Hypothalamus (tissue), 51 donors: ENCODE data around the gene NOL11.
"Not testable (repeated sequence)": the region's sequence is repeated elsewhere in the genome, so short reads cannot be mapped to it uniquely, and the experiment has no call there.

Source experiments
- DNase-seq, 51 donors: peaks; one replicate each; lab custom pipeline; 2025; lab: John Stamatoyannopoulos, UW

The NOL11 gene

DNA sequence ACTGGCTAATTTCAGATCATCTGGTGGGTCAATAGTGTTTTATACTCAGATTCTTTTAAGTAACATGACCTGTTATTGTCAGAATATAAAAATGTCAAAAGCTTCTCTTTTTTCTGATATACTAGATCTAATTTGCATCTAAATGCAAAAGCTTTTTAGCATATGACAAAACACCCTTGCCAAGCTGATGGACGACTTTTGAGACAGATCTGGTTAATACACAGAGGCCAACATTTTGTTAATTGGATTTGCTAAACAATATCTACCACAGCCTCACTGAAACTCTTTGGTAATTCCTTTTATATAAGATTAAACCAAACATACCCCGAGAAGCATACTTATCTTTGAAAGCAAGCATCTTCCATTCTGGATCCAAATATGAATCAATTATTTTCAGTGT, 10.3 kb upstream of the NOL11 start:
- no peak for DNase-seq

DNA sequence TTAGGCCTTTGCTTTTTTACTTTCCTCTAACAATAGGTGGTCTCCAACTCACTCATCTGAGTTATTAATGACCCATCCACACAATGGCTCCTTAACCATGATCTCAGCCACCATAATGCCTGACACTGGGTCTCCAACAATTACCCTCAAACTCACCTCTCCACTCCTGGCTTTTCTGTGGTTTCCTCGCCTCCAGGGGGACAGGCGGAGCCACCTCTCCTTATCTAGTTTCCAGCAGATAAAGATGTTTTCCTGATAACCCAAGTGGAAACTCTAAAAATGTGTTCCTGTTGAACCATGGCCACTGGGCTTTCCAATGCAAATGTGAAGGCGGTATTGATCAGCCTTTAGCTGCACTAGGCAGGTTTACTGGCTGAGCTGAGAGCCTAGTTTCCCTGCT, 9.4 kb upstream of the NOL11 start:
- DNase-seq, result no peak

DNA sequence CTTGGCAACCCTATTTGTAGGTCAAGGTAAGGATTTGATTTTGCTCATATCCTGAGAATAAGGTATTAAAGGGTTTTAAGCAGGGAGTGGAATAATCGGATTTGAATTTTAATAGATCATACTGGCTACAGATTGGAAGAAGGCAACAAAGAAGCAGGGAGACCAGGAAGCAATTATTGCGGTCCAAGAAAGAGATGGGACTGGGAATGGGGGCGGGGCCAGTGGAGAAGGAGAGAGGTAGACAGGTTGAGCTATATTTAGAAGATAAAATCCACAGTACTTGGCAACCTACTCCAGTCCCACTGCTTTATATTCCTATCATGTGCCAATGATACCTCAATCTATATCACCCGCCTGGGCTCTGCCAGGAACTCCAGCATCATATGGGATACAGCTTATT, 5.8 kb upstream of the NOL11 start:
- DNase-seq, result no peak

DNA sequence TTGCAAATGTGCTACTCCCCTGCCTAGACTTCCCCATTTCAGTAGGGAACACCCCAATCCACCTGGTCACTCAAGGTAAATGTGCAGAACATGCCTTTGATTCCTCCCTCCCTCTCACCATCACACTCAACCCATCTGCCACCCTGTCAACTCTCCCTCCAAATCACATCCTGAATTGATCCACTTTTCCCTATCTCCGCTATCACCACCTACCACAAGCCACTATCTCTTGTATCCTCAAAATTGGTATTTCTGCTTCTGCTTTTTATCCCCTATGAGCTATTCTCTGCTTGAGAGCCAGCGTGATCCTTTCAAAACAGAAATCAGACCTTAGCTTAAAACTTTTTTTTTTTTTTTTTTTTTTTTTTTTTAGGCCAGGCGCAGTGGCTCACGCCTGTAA, 5.4 kb upstream of the NOL11 start:
- no peak for DNase-seq

DNA sequence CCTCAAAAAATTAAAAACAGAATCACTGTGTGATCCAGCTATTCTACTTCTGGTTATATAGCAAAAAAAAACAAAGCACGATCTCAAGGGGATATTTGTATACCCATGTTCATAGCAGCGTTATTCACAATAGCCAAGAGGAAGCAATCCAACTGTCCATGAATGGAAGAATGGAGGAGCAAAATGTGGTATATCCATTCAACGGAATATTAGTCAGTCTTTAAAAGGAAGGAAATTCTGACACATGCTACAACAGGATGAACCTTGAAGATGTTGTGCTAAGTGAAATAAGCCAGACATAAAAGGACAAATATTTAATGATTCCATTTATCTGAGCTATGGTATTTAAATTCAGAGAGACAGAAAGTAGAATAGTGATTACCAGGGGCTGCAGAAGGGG, 4.6 kb upstream of the NOL11 start:
- no peak for DNase-seq

DNA sequence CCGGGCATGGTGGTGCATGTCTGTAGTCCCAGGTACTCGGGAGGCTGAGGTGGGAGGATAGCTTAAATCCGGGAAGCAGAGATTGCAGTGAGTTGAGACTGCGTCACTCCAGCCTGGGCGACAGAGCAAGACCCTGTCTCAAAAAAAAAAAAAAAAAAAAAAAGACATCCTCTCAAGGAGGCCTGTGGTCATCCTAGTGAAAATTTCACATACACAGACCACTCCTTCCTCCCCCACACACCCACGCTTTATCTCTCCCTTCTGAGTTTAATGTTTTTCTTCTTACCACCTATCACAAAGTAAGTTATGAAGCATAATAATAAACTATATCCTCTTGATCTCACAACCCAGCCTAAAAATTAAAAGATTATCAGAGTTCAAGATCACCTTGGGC, 1.3 kb upstream of the NOL11 start:
- no peak for DNase-seq

DNA sequence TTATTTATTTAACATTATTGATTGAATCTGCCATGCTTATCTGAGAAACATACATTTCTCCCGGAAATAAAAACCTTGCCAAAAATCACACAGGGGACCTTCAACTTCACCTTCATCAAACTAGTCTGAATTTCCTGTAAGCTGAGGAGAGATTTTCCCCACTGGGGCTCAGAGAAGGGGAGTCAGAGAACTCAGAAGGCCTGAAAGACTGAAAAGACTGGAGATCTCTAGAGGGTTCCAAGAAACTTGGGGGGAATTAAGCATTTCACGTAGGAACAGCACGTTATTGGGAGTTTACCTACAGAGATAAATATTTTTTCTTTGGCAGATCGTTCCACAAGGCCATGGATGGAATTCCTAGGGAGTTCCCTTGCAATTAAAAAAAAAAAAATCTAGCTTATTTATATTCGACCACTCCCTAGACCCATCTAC, 528 bp upstream of the NOL11 start:
- DNase-seq, result no peak

DNA sequence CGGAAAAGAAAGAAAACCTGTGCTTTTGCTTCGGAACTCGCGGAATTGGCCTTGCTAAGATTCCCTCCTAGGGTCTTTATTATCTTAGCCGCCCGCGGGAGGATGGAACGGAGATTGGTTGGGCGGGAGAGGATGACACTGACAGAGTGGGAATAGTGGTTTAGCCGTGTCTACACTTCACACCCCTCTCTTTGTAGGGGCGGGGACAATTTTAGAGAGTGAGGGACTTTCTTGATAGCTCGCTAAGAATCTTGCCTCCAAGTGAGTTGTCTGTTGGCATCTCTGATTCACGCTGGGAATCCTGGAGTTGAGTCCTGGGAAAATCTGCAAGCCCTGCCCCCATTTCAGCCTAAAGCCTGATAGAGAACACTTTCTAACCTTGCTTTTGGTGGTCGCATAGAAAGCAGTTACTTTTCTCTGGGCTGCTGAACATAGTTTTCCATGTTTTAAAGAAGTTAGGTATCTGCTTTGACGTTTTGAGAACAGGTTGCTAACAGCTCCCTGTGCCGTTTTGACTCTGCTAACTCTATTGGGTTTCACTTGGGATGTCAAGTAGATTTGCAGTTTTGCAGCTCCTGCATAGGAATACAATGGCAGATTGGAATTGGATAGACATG, 697 bp downstream of the NOL11 start:
- peak in 4 of 51 donors; percentile 25 to 58 (median 52) for DNase-seq

DNA sequence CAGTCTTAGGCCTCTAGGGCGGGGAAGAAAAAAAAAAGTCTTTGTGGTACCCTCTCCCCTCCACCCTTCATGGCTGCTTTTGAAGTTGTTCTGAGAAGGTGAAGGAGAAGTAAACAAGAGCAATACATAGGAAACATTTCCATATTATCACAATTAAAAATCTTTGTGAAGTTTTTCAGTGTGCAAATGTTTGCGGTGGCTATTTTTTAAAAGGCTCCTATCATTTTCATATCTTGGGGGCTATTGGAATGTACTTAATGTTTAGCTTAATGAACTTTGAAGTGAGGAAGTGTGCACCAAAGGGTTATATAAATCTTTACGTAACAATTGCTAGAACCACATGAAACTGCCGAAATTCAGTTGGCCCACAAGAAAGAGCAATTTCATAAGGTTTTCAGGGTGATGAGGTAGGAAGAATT, 7.6 kb downstream of the NOL11 start:
- no peak for DNase-seq

DNA sequence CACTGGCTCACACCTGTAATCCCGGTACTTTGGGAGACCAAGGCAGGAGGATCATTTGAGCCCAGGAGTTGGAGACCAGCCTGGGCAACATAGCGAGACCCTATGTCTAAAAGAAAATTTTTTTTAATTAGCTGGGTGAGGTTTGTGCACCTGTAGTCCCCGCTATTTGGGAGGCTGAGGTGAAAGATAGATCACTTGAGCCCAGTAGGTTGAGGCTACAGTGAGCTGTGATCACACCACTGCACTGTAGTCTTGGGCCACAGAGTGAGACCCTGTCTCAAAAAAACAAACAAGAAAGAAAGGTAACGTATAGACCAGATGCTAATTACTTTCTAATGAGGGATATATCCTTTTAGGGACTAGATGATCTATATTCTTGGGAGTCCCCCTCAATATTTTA, 8.1 kb downstream of the NOL11 start:
- DNase-seq, result no peak

DNA sequence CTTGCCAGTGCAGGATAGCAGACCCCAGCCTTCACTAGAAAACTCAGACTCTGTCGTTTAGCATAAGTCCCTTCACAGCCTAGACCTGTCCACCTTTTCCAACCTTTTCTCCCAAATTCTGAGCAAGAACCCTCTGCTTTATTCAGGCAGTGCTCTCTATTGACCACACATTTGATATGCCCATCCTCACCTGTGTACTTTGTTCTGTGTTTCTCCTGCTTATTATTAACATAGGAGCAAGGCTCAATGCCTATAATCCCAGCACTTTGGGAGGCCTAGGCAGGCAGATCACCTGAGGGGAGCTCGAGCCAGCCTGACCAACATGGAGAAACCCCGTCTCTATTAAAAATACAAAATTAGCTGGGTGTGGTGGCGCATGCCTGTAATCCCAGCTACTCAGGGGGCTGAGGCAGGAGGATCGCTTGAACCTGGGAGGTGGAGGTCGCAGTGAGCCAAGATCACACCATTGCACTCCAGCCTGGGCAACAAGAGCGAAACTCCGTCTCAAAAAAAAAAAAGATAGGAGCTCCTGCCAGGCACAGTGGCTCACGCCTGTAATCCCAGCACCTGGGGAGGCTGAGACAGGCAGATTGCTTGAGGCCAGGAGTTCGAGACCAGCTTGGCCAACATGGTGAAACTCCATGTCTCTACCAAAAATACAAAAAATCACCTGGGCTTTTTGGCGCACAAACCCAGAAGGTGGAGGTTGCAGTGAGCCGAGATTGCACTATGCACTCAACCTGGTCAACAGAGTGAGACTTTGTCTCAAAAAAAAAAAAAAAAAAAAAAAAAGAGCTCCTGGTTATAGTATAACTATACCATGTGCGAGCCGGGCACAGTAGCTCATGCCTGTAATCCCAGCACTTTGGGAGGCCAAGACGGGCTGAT, 9.7 kb downstream of the NOL11 start:
- not testable (repeated sequence) for DNase-seq

DNA sequence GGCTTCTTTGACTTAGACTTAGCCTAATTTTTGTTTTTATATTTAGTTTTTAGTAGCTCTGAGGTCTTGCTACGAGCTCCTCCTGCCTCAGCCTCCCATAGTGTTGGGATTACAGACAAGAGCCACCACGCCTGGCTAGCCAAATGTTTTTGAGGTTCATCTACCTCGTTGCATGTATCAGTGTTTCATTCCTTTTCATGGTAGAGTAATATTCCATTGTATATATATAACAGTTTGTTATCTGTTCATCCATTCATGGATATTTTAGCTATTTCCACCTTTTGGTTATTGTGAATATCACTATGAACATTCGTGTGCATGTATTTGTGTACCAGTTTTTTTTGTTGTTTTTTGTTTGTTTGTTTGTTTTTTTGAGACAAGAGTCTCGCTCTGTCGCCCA, 12.2 kb downstream of the NOL11 start:
- no peak for DNase-seq

DNA sequence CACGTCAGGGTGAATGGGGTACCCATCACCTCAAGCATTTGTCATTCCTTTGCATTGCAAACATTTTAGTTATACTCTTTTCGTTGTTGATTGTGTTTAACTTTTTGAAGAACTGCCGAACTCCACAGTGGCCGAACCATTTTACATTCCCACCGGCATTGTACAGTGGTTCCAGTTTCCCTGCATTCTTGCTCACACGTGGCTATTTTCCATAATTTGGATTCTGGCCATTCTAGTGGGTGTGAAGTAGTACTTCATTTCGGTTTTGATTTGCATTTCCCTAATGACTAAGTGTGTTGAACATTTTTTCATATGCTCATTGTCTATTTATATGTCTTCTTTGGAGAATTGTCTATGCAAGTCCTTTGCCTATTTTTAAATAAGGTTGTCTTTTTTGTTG, 13.0 kb downstream of the NOL11 start:
- DNase-seq, result no peak

DNA sequence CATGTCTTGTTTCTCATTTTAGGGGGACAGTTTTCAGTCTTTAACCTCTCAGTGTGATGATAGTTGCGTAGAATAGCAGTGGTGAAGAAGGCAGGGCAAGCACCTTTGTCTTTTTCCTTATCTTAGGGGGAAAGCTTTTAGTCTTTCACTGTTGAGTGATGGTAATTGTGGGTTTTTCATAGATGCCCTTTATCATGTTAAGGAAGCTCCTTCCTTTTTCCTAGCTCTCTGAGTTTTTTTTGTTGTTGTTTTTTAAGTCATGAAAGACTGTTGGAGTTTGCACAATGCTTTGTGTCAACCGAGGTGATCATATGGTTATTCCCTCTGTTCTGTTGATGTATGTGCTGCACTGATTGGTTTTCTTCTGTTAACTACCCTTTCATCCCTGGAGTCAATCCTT, 15.7 kb downstream of the NOL11 start:
- no peak for DNase-seq

DNA sequence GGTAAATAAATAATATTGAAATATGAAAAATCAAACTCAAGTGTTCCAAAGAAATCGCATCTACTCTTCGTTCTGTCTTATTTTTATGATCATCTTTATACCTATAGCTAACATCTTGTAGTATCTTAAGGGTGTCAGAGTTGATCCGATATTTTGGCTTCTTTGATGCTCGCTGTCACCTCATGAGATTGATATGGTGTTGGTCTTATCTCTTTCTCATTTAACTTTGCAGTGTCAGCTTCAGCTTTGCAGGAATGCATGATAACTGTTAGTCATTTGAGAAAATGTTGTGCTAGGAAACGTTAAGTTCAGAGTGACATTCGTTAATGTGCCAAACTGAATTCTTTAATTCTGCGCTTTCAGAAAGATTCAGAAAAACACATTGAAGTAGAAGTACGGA, 19.4 kb downstream of the NOL11 start:
- DNase-seq, result no peak

DNA sequence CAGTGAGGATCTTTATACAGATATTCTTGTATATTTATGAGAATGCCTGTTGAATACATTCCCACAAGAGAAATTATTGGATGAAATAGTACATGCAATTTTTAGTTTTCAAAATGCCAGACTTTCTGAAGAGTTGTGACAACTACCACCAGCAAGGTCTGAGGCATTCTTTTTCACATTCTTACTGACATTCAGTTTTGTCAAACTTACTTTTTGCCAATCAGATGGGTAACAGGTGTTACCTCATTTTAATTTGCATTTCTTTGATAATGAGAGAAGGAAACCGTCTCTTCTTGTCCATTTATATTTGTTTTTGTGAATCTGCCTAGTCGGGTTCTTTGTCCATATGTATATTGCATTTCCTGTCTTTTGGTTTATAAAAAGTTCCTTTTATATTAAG, 24.3 kb downstream of the NOL11 start:
- no peak for DNase-seq

DNA sequence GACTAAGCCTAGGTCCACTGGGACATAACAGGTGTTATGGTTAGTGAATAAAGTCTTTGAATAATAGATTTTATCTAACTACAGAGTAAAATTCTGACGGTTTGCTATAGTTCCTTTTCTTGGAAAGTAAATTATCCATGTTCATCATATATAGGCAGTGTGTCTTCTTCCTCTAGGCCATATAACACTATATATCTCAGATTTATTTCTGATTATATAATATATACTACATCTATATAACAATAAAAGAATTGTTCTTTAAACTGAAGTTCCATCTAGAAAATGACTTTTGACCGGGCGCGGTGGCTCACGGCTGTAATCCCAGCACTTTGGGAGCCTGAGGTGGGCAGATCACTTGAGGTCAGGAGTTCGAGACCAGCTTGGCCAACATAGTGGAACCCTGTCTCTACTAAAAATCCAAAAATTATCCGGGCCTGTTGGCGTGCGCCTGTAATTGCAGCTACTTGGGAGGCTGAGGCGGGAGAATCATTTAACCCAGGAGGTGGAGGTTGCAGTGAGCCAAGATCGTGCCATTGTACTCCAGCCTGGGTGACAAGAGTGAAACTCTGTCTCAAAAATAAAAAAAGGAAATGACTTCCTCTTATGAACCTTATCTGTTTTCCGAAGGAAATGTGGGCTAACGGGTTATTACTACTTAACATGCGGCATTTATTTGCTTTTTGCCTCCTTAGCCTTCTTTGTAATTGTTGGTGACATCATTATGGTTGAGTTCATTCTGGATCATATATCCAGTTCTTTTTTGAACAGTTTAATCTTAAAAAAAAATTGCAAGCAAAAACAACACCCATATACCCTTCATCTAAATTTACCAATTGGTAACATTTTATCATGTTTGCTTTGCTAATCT, 29.2 kb downstream of the NOL11 start:
- DNase-seq, result no peak

DNA sequence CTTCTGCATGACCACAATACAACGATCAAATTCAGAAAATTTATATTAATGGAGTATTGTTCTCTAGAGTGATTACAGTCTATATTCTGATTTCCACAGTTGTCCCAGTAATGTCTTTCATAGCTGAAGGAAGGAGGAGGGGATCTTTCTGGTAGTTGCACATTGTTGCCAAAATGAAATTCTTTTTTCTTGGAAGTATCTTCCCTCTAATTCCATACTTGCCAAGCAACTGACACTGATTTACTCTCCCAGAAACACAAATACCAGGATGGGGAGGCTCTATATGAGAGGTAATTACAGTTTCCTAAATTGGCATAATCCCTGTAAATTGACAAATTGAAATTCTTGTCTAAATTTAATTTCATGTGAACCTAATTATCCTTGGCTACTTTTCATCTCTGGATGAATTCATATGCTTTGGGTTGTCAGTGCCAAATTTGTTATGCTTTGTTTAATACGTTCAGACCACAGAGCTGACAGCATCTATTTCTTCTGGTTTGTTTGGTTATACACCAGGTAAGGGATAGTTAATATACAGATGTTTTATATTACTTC, 30.0 kb downstream of the NOL11 start:
- no peak for DNase-seq

DNA sequence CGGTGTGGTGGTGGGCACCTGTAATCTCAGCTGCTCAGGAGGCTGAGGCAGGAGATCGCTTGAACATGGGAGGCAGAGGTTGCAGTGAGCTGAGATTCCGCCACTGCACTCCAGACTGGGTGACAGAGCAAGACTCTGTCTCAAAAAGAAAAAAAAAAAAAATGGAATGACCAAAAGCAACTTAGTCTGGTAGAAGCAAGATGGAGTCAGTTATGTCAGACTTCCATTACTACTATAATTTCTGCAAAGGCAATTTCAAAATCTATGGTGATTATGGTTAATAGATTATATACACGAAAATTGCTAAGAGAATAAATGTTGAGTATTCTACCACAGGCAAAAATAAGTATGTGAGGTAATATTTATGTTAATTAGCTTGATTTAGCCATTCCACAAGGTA, 32.3 kb downstream of the NOL11 start:
- no peak for DNase-seq

DNA sequence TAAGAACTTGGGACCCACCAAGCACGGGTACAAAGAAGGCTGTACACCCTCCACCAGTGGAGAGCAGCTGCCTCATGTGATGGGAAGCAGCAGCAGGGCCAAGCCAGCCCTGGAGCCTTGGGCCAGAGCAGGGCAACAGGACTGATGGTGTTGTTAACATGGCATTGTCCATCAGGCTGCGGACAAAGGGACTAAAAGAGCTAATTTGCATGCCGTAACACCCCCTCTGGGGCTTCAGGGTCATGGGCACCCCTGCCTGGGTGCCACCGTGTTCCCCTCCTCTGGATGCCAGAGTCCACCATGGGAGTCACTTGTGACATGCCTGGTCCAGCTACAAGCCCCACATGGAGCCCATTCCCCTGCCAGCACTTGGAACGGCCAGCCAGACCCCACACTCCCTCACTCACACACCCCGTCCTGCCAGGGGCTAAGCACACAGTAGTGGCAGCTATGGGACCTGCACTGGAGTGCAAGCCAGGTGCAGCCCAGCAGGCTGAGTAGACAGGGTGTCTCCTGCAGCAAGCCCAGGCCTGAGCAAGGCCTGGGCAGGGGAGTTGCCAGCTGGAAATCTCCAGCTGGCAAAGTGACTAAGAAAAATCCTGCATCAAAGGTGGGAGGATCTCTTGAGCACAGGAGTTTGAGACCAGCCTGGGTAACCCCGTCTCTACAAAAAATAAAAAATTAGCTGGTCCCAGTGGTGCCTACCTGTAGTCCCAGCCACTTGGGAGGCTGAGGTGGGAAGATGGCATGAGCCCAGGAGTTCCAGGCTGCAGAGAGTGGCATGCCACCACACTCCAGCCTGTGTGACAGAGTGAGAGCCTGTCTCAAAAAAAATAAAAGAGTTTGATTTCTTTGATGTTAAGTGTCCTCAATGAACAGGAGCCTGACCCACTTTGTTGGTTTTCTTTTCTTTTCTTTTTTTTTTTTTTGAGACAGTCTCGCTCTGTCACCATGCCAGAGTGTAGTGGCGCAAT, 33.7 kb downstream of the NOL11 start:
- DNase-seq, result no peak
